Measurements from ENCODE around the gene NAV2. TPM values are rescaled to one million over a fixed set of nuclear protein-coding genes. Genes with fewer than 3 reads are reported as not detected.

NAV2 gene
- polyA plus RNA-seq, 1 donor from 2014 or later: 3.0 TPM

DNA sequence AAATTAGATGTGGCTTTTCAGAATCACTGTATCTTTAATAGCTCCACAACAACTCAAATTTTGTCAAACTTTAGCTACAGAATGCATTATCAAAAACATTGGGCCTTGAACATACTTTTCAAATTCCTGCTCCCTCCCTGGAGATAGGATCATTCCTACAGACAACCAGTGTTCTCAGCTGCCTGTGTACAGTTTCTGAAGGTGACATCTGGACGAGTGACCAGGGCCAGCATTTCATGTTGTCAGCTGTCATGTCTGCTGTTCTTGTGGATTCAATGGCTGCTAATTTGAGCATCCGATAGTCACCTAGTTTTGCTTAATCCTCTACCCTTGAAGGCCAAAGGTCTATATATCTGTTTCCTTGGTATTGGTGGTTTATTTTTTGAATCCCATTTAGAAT, 259.5 kb downstream of the NAV2 start:
- Histone ChIP-seq H3K27me3 (ENCODE audit: insufficient read depth, low read depth, low read length) (no peaks in the 10 kb centered on the region), H3K27ac (ENCODE audit: low read length) (no peak overlapping the region), H3K4me2 (ENCODE audit: low read length) (no peak overlapping the region), H3K9me2 (ENCODE audit: insufficient read depth, low read length) (no peaks in the 10 kb centered on the region), H3K4me3 (ENCODE audit: low read length) (no peak overlapping the region), H3K9me3 (ENCODE audit: low read length) (no peaks in the 10 kb centered on the region), H3K36me3 (ENCODE audit: insufficient read depth, low read length) (no peaks in the 10 kb centered on the region), H3K9ac (ENCODE audit: low read length) (no peak overlapping the region), H3K79me2 (replicated peaks; ENCODE audit: insufficient read depth, low read length) (no peaks in the 10 kb centered on the region), H4K20me1 (ENCODE audit: insufficient read depth) (no peaks in the 10 kb centered on the region), H3F3A (ENCODE audit: insufficient read depth, low read length, poor library complexity, severe bottlenecking) (no peaks in the 10 kb centered on the region), H2AFZ (ENCODE audit: low read depth, low read length) (no peak overlapping the region)
- no peak for TF ChIP-seq EP300 (conservative IDR thresholded peaks at IDR 0.05; ENCODE audit: poor library complexity, severe bottlenecking)
- TF ChIP-seq RAD21 (conservative IDR thresholded peaks at IDR 0.05): no peak
- no peak for TF ChIP-seq EZH2 (IDR thresholded peaks at IDR 0.05; ENCODE audit: borderline replicate concordance, insufficient read depth, low read length, poor library complexity, severe bottlenecking)
- TF ChIP-seq SMC3 (conservative IDR thresholded peaks at IDR 0.05; ENCODE audit: poor library complexity): no peak
- TF ChIP-seq, protein P1, sequence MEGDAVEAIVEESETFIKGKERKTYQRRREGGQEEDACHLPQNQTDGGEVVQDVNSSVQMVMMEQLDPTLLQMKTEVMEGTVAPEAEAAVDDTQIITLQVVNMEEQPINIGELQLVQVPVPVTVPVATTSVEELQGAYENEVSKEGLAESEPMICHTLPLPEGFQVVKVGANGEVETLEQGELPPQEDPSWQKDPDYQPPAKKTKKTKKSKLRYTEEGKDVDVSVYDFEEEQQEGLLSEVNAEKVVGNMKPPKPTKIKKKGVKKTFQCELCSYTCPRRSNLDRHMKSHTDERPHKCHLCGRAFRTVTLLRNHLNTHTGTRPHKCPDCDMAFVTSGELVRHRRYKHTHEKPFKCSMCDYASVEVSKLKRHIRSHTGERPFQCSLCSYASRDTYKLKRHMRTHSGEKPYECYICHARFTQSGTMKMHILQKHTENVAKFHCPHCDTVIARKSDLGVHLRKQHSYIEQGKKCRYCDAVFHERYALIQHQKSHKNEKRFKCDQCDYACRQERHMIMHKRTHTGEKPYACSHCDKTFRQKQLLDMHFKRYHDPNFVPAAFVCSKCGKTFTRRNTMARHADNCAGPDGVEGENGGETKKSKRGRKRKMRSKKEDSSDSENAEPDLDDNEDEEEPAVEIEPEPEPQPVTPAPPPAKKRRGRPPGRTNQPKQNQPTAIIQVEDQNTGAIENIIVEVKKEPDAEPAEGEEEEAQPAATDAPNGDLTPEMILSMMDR (IDR thresholded peaks at IDR 0.05; ENCODE audit: poor library complexity, severe bottlenecking): no peak
- no peak for TF ChIP-seq TAF1 (IDR thresholded peaks at IDR 0.05; ENCODE audit: low read depth)
- no peak for TF ChIP-seq POLR2AphosphoS5 (IDR thresholded peaks at IDR 0.05)
- TF ChIP-seq MXI1 (conservative IDR thresholded peaks at IDR 0.05; ENCODE audit: poor library complexity, severe bottlenecking): no peak
- TF ChIP-seq, protein P2, sequence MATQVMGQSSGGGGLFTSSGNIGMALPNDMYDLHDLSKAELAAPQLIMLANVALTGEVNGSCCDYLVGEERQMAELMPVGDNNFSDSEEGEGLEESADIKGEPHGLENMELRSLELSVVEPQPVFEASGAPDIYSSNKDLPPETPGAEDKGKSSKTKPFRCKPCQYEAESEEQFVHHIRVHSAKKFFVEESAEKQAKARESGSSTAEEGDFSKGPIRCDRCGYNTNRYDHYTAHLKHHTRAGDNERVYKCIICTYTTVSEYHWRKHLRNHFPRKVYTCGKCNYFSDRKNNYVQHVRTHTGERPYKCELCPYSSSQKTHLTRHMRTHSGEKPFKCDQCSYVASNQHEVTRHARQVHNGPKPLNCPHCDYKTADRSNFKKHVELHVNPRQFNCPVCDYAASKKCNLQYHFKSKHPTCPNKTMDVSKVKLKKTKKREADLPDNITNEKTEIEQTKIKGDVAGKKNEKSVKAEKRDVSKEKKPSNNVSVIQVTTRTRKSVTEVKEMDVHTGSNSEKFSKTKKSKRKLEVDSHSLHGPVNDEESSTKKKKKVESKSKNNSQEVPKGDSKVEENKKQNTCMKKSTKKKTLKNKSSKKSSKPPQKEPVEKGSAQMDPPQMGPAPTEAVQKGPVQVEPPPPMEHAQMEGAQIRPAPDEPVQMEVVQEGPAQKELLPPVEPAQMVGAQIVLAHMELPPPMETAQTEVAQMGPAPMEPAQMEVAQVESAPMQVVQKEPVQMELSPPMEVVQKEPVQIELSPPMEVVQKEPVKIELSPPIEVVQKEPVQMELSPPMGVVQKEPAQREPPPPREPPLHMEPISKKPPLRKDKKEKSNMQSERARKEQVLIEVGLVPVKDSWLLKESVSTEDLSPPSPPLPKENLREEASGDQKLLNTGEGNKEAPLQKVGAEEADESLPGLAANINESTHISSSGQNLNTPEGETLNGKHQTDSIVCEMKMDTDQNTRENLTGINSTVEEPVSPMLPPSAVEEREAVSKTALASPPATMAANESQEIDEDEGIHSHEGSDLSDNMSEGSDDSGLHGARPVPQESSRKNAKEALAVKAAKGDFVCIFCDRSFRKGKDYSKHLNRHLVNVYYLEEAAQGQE (IDR thresholded peaks at IDR 0.05; ENCODE audit: borderline replicate concordance): no peak

DNA sequence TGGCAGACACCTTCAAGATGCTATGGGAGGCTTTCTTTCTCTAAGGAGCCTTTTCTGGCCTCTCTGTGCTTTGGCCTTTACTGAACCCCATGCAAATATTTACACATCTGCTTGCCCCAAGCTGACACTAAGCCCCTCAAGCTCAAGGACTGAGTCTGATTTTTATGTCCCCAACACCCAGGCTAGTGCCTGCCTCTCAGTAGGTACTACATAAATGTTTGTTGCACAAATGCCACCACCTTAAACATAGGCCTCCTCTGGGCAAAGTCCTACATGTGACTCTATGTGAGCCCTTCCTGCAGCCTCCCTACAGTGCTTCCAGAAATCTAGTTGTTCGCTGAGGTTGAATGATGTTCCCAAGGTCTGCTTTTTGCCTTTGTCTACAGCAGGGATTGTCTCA, 260.0 kb downstream of the NAV2 start:
- H3K9me2 ChIP-seq (ENCODE audit: insufficient read depth, low read length): no peaks in the 10 kb centered on the region
- no peak overlapping the region for H3K9ac ChIP-seq (ENCODE audit: low read length)
- no peaks in the 10 kb centered on the region for H3F3A ChIP-seq (ENCODE audit: insufficient read depth, low read length, poor library complexity, severe bottlenecking)
- H3K4me2 ChIP-seq (ENCODE audit: low read length): no peak overlapping the region
- H3K27me3 ChIP-seq (ENCODE audit: insufficient read depth, low read depth, low read length): no peaks in the 10 kb centered on the region
- no peaks in the 10 kb centered on the region for H3K79me2 ChIP-seq (replicated peaks; ENCODE audit: insufficient read depth, low read length)
- no peak overlapping the region for H3K4me3 ChIP-seq (ENCODE audit: low read length)
- H4K20me1 ChIP-seq (ENCODE audit: insufficient read depth): no peaks in the 10 kb centered on the region
- no peaks in the 10 kb centered on the region for H3K9me3 ChIP-seq (ENCODE audit: low read length)
- H3K27ac ChIP-seq (ENCODE audit: low read length): no peak overlapping the region
- TF ChIP-seq RAD21 (conservative IDR thresholded peaks at IDR 0.05) (no peak), TAF1 (IDR thresholded peaks at IDR 0.05; ENCODE audit: low read depth) (no peak), EP300 (conservative IDR thresholded peaks at IDR 0.05; ENCODE audit: poor library complexity, severe bottlenecking) (no peak), SMC3 (conservative IDR thresholded peaks at IDR 0.05; ENCODE audit: poor library complexity) (no peak), EZH2 (IDR thresholded peaks at IDR 0.05; ENCODE audit: borderline replicate concordance, insufficient read depth, low read length, poor library complexity, severe bottlenecking) (no peak), MXI1 (conservative IDR thresholded peaks at IDR 0.05; ENCODE audit: poor library complexity, severe bottlenecking) (no peak)
- TF ChIP-seq, protein P1 (IDR thresholded peaks at IDR 0.05; ENCODE audit: poor library complexity, severe bottlenecking): no peak
- H3K36me3 ChIP-seq (ENCODE audit: insufficient read depth, low read length): no peaks in the 10 kb centered on the region
- H2AFZ ChIP-seq (ENCODE audit: low read depth, low read length): no peak overlapping the region

Data from neural cell (in vitro differentiated cells).